Gastroesophageal sphincter (tissue), 3 donors: ENCODE measurements around the gene CEP97.

Experiments
- CTCF ChIP-seq, 4 experiments: fragments of 200-600 bp in 2 of 4; fragments of 450-650 bp in 2 of 4; sonication (generic) in 1 of 4; IDR thresholded peaks; one replicate each; pipeline ENCODE4 v1.5.1; 2017 to 2019; ENCODE audit warnings: antibody characterized with exemption in 4 of 4, mild to moderate bottlenecking in 2 of 4, moderate library complexity in 2 of 4
- EP300 ChIP-seq: sonication (generic); formaldehyde crosslinking; IDR thresholded peaks from one replicate; pipeline ENCODE4 v1.6.1; 2017; ENCODE audit warnings: antibody characterized with exemption, mild to moderate bottlenecking
- POLR2A ChIP-seq, 2 donors: fragments of 450-650 bp; IDR thresholded peaks; one replicate each; pipeline ENCODE4 v1.6.1; 2017; ENCODE audit warnings: antibody characterized with exemption in 2 of 2, mild to moderate bottlenecking in 2 of 2, moderate library complexity in 1 of 2
- POLR2AphosphoS5 ChIP-seq: sonication (generic); formaldehyde crosslinking; IDR thresholded peaks from one replicate; pipeline ENCODE4 v1.6.1; 2017; ENCODE audit warnings: antibody characterized with exemption

- TF ChIP-seq CTCF (IDR thresholded peaks at IDR 0.05) (no peak), POLR2A (IDR thresholded peaks at IDR 0.05) (no peak), POLR2AphosphoS5 (no peak), EP300 (no peak)
These were observed 79.5 kb downstream of the CEP97 start for GRCh38 chr3:101803939-101804338.
